Heart right ventricle (tissue), 16 donors: ENCODE measurements around the gene HOTAIR. TPM values are rescaled to one million over a fixed set of nuclear protein-coding genes. Genes with fewer than 3 reads are reported as not detected.

Source experiments
- ATAC-seq, 8 donors: fragments of 200-7000 bp; cut with Tn5 transposase; one replicate each; pipeline ENCODE4 v1.9.1; 2020; ENCODE audit warnings: mild to moderate bottlenecking in 8 of 8, moderate library complexity in 8 of 8, moderate number of reproducible peaks in 1 of 8
- DNase-seq, 2 donors: peaks; one replicate each; pipeline ENCODE4 v3.0.0-alpha.2; 2020
- H3K27ac ChIP-seq, 10 donors: fragments of 200-600 bp; sonication (generic) in 2 of 10; one replicate each; pipeline versions ENCODE4 v1.5.0 to v1.8.0; 2020 to 2022; ENCODE audit warnings: mild to moderate bottlenecking in 3 of 10
- H3K27me3 ChIP-seq, 7 donors: fragments of 200-600 bp; one replicate each; pipeline ENCODE4 v1.8.0; 2021 to 2022; ENCODE audit warnings: mild to moderate bottlenecking in 2 of 7
- H3K36me3 ChIP-seq, 9 donors: fragments of 200-600 bp; sonication (generic) in 1 of 9; one replicate each; pipeline versions ENCODE4 v1.5.0 to v1.8.0; 2020 to 2022; ENCODE audit warnings: mild to moderate bottlenecking in 2 of 9
- H3K4me1 ChIP-seq, 9 donors: fragments of 200-600 bp; sonication (generic) in 1 of 9; one replicate each; pipeline versions ENCODE4 v1.5.0 to v1.8.0; 2020 to 2022; ENCODE audit warnings: mild to moderate bottlenecking in 4 of 9
- H3K4me3 ChIP-seq, 10 donors: fragments of 200-600 bp; sonication (generic) in 2 of 10; one replicate each; pipeline versions ENCODE4 v1.5.0 to v1.8.0; 2020 to 2022; ENCODE audit warnings: mild to moderate bottlenecking in 7 of 10, moderate library complexity in 2 of 10
- H3K9me3 ChIP-seq, 11 donors: fragments of 200-600 bp in 10 of 11; sonication (generic) in 2 of 11; one replicate each; pipeline versions ENCODE4 v1.5.0 to v1.8.0; 2013 to 2022; ENCODE audit warnings: mild to moderate bottlenecking in 2 of 11, control low read depth in 1 of 11, moderate library complexity in 1 of 11
- WGBS, 2 donors: extraction: QIAGEN DNeasy Blood & Tissue Kit; methylation state at CpG; one replicate each; pipeline ENCODE4 v1.1.7; 2013; ENCODE audit warnings: inconsistent platforms in 1 of 2; 5-methylcytosine and 5-hydroxymethylcytosine counted together
- intact Hi-C, 10 donors: fragments of 100-400 bp; cut with DNase I; formaldehyde crosslinking; loops; one replicate each; pipeline versions ENCODE4 v1.11.1 to v1.14.2; 2022
- polyA plus RNA-seq, 2 donors: library from polyadenylated mRNA; stranded (reverse); fragments of 200-250 nt; gene quantifications; one replicate each; pipeline ENCODE4 v1.2.3, GENCODE V29; 2013
- total RNA-seq, 10 donors: library from RNA; stranded (reverse); fragmentation: NEBNext Ultra II Directional in 3 of 10; extraction: Animal tissue kit (Norgen Biotek cat#: 25700) in 3 of 10; gene quantifications; one replicate each; pipeline versions ENCODE4 v1.2.1 to v1.2.4, GENCODE V29; 2021 to 2023
- TF ChIP-seq, protein P1 (sequence below), 9 donors: fragments of 200-600 bp; sonication (generic) in 2 of 9; IDR thresholded peaks; one replicate each; pipeline versions ENCODE4 v1.5.0 to v1.8.0; 2021 to 2022; ENCODE audit warnings: antibody characterized with exemption in 9 of 9, mild to moderate bottlenecking in 5 of 9, moderate library complexity in 1 of 9
- donor health status: Arrhythmogenic right ventricular cardiomyopathy.
- donor health status: ischemic (EF 13 %, LVEDD 7.1; RV severe dilation, severe dysfunction).
- donor health status: healthy with polysubstance abuse.
- donor health status: DM: no; HTN: yes; CAD: no.
- donor health status: DM: no; HTN: no; CAD: no.
- donor health status: ischemic (EF 25% LVEDD 6.9; RV normal size, moderate dysfunction).
- donor health status: ischemic (EF 25% LVEDD 5.7; RV mildly dilated, moderate dysfunction).
- donor health status: healthy.
- donor health status: DM: yes; HTN: yes; CAD: no.
- donor health status: Ischemic cardiomyopathy.
- donor health status: ischemic (EF 35%, LVEDD 5.7; RV mildly dilated, moderate dysfunction).
- donor health status: nonischemic (EF 11% LVEDD 7.7; RV severe dilation, severe dysfunction).
- donor health status: DM: yes; HTN: yes; CAD: no.
- donor health status: PGD.
- donor health status: ischemic (EF 29% LVEDD 5.4; RV normal size, mild dysfunction).
- donor health status: nonischemic (EF 23%, LVEDD 6.1; RV moderate dilation, normal function).

Gene HOTAIR
- total and polyA plus RNA-seq, 12 donors, result not detected

GRCh38 chr12:53989227-53990113, 14.7 kb upstream of the HOTAIR start:
- H3K27ac ChIP-seq, result no peak overlapping the region
- 4 to 5% methylated on average over 28 of the region's 28 CpGs for WGBS, 2 donors
- DNase-seq, result no peak
- no peak overlapping the region for H3K4me3 ChIP-seq
- H3K4me1 ChIP-seq, result peaks cover 4 to 32% (median 24%) of the 10 kb centered on the region in 9 donors
- no peaks in the 10 kb centered on the region for H3K9me3 ChIP-seq
- intact Hi-C loops, result no loop called here
- H3K27me3 ChIP-seq, result peaks cover 71 to 100% (median 100%) of the 10 kb centered on the region in 7 donors
- H3K36me3 ChIP-seq, result no peaks in the 10 kb centered on the region
- no peak for ATAC-seq
- TF ChIP-seq, protein P1, sequence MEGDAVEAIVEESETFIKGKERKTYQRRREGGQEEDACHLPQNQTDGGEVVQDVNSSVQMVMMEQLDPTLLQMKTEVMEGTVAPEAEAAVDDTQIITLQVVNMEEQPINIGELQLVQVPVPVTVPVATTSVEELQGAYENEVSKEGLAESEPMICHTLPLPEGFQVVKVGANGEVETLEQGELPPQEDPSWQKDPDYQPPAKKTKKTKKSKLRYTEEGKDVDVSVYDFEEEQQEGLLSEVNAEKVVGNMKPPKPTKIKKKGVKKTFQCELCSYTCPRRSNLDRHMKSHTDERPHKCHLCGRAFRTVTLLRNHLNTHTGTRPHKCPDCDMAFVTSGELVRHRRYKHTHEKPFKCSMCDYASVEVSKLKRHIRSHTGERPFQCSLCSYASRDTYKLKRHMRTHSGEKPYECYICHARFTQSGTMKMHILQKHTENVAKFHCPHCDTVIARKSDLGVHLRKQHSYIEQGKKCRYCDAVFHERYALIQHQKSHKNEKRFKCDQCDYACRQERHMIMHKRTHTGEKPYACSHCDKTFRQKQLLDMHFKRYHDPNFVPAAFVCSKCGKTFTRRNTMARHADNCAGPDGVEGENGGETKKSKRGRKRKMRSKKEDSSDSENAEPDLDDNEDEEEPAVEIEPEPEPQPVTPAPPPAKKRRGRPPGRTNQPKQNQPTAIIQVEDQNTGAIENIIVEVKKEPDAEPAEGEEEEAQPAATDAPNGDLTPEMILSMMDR (IDR thresholded peaks at IDR 0.05), result peak in 5 of 9 donors; percentile 15 to 38 (median 28)

DNA sequence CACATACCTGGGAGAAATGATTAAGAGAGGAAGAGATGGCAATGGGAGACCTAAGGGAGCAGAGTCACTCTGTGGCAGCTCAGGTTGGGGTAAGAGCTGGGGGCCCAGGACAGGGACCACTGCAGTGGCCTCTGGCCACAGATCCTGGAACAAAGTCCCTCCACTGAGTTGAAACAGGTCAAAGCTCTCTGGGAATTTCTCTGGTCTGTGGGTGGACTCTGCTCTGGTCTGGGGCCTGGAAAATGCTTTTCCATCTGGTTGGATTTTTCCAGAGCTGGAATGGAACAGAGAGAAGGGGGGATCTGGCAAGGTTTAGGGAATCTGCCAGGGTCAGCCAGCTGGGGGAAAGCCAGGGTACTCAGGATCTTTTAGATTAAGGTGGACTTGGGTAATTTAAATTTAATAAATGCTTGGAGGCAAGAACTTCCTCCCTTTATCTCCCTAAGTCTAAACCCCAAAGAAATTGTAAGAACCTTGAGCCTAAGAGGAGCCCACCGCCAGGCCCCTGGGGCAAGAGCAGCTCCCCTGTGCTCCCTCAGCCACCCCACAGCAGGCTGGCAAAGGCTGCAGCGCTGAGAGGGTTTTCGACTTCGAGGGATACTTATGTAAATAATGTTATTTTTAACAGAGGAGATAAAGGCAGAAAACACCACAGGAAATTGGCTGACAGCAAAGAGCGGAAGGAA, 13.9 kb upstream of the HOTAIR start:
- Histone ChIP-seq H3K36me3 (no peaks in the 10 kb centered on the region), H3K9me3 (no peaks in the 10 kb centered on the region), H3K4me1 (peaks cover 4 to 32% (median 17%) of the 10 kb centered on the region in 9 donors), H3K27ac (no peak overlapping the region), H3K4me3 (no peak overlapping the region), H3K27me3 (peaks cover 63 to 100% (median 100%) of the 10 kb centered on the region in 7 donors)
- TF ChIP-seq, protein P1 (IDR thresholded peaks at IDR 0.05), result no peak
- 4 to 7% methylated on average over 5 of the region's 5 CpGs for WGBS, 2 donors
- intact Hi-C loops, result no loop called here
- DNase-seq (no peak), ATAC-seq (no peak)

DNA sequence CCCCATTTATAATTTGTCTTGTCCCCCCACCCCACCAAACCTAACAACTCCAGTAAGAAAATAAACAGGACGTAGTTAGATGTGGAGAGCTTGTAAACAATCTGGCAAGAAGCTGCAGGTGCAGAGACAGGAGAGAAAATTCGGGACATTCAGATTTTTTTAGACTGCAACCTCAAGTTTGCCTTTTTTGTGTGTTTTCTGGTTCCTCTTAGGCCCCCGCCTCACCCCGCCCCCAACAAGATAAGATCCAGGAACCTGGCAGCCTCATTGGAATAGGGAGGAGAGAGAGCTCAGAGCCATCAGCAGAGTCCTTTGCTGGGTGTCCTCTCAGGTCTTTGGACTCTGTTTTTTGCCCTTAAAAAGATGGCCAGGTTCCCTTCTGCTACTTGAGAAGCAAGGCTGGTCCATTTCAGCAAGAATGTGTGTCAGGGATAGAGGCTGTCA, 13.1 kb upstream of the HOTAIR start:
- no peak overlapping the region for H3K4me3 ChIP-seq
- TF ChIP-seq, protein P1 (IDR thresholded peaks at IDR 0.05), result no peak
- peaks cover 62 to 100% (median 100%) of the 10 kb centered on the region in 7 donors for H3K27me3 ChIP-seq
- no peak for ATAC-seq
- H3K27ac ChIP-seq, result no peak overlapping the region
- no peaks in the 10 kb centered on the region for H3K36me3 ChIP-seq
- intact Hi-C loops, result no loop called here
- DNase-seq, result no peak
- WGBS, 2 donors, result 6 to 11% methylated on average over 4 of the region's 4 CpGs
- H3K9me3 ChIP-seq, result no peaks in the 10 kb centered on the region
- peaks cover 4 to 34% (median 17%) of the 10 kb centered on the region in 9 donors for H3K4me1 ChIP-seq

- intact Hi-C loops, result no loop called here
- Histone ChIP-seq H3K27me3 (peaks cover 65 to 100% (median 100%) of the 10 kb centered on the region in 7 donors), H3K9me3 (no peaks in the 10 kb centered on the region), H3K36me3 (no peaks in the 10 kb centered on the region), H3K4me3 (peak overlapping the region in 1 of 10 donors; percentile 3), H3K4me1 (peaks cover 4 to 34% (median 17%) of the 10 kb centered on the region in 9 donors), H3K27ac (no peak overlapping the region)
- ATAC-seq, result no peak
- WGBS, 2 donors, result 13 to 17% methylated on average over 21 of the region's 21 CpGs
- DNase-seq, result no peak
- TF ChIP-seq, protein P1 (IDR thresholded peaks at IDR 0.05), result no peak
Measured at GRCh38 chr12:53986686-53987483, 12.1 kb upstream of the HOTAIR start.
